GM21360 (cell line): ENCODE results near the gene PPME1.
"Not testable (repeated sequence)": the region's sequence is repeated elsewhere in the genome, so short reads cannot be mapped to it uniquely, and the experiment has no call there.

Experiments used
- ATAC-seq: cut with Tn5 transposase; IDR thresholded peaks from one replicate; pipeline ENCODE4 v1.9.1; 2021; ENCODE audit warnings: mild to moderate bottlenecking, moderate library complexity; ENCODE audit not compliant: unreplicated experiment

The PPME1 gene, protein sequence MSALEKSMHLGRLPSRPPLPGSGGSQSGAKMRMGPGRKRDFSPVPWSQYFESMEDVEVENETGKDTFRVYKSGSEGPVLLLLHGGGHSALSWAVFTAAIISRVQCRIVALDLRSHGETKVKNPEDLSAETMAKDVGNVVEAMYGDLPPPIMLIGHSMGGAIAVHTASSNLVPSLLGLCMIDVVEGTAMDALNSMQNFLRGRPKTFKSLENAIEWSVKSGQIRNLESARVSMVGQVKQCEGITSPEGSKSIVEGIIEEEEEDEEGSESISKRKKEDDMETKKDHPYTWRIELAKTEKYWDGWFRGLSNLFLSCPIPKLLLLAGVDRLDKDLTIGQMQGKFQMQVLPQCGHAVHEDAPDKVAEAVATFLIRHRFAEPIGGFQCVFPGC

DNA sequence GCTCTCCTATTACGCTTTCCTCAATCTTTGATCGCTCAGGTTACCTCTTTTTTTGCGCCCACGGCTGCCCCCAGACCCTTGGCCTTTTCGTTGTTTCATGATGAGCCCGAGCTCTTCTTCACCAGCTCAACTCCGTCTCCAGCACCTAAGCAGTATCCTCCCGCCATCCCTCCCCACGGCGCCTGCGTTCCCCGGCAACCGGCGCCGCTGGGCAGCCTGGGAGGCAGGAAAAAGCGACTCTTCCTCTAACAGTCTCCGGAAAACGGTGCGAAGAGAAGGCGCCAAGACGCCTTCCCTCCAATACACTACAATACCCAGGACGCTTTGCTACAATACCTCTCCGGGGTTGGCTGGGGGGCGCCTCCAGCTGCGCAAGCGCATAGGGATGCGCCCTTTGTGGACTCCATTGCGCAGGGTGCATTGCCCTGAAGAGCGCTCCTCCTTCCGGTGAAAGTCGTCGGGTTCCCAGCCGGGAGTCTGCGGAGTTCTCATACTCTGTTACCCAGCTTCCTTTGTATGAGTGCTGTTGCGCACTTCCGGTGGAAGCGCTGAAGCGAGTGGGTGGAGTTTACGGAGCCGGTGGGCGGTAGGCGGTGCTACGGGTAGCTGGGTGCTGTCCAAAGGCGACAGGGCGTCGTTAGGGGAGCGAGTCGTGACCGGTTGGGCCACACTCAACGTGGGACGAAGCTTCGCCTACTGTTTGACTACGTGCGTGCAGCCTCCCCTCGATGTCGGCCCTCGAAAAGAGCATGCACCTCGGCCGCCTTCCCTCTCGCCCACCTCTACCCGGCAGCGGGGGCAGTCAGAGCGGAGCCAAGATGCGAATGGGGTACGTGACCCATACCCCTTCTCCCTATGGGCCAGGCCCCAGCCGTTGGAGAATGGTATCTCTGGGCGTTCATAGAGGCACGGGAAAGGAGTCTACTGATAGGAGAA lies at the start of gene PPME1, which contains the start of gene C2CD3:
Gene PPME1, plus strand, starts transcription at position 596 of the 936 bp plus-strand sequence. Its CDS starts 133 bp downstream, at position 729.
Gene C2CD3, minus strand, starts transcription at position 309 of the 936 bp plus-strand sequence. Its CDS starts 210 bp downstream, at position 99.
- peak; percentile 93 for ATAC-seq

DNA sequence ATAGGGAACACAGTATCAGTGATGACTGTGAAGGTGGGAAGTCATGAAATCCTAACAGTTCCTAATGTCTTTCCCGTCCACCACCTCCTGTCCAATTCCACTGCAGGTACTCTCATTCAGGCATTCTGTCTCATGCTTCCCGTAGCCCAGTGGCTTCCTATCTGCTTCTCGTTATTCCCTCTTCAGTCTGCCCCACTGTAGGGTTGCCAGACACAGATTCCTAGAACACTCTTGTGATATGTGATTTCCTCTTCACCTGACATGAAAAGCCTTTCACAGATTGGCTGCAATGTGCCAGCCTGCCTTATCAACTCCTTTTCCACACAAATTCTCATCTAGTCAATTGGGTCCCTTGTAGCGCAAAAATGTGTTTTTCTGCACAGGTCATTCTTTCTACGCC lies 49.3 kb upstream of the PPME1 start:
- ATAC-seq = no peak

DNA sequence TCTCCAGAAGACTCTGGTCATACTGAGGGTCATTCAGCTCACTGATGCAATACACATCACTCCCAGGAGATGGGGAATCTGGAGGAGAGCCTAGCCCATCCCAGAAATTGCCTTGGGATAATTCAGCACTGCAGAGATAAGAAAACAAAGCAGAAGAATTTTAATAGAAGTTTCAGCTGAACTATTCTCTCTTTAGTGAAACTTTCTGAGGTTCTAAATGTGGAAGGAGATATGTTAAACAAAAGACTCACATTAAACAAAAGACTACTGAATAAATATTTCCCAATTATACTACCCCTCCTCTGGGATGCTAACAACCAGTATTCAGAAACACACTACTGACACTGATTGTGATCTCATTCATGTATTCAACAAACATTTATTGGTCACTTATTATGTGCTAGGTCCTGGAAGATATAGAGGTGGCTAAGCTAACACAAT lies 48.1 kb upstream of the PPME1 start:
- ATAC-seq = no peak

DNA sequence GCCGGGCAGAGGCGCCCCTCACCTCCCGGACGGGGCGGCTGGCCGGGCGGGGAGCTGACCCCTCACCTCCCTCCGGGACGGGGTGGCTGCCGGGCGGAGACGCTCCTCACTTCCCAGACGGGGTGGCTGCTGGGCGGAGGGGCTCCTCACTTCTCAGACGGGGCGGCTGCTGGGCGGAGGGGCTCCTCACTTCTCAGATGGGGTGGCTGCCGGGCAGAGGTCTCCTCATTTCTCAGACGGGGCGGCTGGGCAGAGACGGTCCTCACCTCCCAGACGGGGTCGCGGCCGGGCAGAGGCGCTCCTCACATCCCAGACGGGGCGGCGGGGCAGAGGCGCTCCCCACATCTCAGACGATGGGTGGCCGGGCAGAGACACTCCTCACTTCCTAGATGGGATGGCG lies 42.0 kb upstream of the PPME1 start:
- ATAC-seq = not testable (repeated sequence)

DNA sequence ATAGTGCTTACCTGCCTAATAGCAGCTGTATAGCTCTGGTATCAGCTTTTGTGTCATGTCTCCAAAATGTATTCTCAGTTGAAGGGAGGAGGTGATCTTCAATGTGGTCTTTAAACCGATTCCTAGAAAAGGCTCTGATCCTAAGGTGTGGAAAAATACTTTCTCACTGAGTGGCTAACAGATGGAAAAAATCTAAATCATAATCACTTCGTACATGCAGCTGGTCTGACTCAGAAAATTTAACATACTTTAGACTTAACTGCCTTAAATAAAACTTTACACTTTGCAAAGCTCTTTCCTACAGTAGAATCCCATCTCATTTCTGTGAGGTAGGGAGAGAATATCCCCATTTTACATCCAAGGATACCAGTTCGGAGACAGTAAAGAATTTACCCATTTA lies 38.3 kb upstream of the PPME1 start:
- no peak for ATAC-seq

DNA sequence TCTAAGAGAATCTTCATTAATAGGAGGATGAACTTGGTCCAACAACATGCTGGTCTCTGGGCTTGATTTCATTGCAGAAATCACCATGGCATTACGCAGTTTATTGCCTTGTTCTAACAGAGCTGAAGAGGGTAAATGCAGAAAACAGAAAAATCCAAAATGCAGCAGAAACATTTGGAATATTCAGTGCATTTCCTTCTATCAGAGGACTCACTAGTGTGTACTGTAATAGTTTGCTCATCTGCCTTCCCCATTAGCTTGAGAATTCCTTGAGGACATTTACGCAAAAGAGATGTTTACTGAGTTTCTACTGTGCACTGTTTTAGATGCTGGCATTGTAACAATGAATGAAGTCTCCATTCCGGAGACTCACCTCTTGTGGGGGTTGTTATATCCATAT lies 37.7 kb upstream of the PPME1 start:
- no peak for ATAC-seq

DNA sequence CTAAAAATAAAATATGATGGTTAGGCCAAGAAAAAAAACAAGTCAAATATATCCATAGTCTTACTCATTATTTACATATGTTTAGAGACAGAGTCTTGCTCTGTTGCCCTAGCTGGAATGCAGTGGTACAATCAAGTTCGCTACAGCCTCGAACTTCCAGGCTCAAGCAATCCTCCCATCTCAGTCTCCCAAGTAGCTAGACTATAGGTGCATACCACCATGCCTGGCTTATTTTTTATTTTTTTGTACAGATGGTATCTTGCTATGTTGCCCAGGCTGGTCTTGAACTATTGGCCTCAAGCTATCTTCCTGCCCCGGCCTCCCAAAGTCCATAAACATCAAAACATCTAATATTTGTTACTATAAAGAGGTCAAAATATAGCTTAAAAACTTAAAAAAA lies 36.4 kb upstream of the PPME1 start:
- no peak for ATAC-seq

DNA sequence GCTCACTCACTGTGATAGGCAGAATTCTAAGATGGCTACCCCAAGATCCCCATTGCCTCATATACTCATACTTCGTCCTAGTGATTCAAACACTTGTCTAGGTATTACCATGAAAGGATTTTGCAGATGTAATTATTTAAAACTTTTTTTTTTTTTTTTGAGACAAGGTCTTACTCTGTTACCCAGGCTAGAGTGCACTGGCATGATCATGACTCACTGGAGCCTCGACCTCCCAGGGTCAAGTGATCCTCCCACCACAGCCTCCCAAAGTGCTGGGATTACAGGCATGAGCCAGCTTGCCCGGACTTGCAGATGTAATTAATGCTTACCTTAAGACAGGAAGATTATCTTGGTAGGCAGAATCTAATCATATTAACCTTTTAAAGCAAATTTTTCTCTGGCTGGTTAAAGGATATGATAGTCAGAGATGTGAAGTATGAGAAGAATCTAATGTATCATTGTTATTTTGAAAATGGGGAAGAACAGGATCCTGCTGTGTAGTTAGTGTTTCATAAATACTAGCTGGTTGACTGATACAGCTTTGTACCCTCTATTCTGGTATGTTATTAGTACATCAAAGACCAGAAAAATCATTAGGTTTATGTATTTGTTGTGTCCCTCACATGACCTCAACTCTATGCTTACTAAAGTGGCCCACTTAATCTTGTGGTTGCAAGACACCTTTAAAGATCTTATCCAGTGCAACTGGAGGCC lies 35.8 kb upstream of the PPME1 start:
- ATAC-seq = no peak

DNA sequence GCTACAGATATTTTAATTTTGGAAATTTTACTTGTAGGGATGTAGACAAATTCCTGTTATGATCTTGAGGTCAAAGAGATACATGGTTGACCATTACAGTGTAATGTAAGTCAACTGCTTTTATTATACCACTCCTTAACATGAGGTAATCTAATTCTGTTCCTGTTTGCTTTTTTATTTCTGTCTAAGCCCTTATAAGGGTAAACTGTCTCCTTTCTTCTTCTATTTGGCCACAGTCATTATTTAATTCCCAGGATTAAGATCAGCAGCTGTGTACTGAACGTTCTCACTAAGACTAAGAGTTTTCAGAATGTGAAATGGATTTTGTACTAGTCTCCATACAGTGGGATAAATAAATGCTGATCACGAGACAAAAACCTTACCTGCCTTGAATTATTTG lies 33.1 kb upstream of the PPME1 start:
- ATAC-seq = no peak

DNA sequence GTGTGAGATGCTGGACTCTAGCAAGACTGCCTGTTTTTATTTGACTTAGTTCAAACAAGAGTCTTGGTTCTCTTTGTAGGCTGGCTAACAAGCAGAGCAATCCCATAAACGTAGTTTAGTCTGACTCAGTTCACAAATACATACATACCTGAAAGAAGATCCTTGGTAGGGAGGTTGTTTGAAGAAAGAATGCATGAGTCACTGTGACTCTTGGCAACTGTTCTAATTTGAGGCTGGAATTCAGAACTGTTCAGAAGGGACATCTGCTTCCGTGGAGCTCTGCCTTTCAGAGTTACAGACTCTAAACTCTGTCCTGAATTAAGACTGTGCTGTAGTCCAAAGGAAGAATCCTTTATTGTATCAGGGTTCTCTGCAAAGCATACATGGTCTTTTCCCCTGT lies 32.5 kb upstream of the PPME1 start:
- no peak for ATAC-seq

DNA sequence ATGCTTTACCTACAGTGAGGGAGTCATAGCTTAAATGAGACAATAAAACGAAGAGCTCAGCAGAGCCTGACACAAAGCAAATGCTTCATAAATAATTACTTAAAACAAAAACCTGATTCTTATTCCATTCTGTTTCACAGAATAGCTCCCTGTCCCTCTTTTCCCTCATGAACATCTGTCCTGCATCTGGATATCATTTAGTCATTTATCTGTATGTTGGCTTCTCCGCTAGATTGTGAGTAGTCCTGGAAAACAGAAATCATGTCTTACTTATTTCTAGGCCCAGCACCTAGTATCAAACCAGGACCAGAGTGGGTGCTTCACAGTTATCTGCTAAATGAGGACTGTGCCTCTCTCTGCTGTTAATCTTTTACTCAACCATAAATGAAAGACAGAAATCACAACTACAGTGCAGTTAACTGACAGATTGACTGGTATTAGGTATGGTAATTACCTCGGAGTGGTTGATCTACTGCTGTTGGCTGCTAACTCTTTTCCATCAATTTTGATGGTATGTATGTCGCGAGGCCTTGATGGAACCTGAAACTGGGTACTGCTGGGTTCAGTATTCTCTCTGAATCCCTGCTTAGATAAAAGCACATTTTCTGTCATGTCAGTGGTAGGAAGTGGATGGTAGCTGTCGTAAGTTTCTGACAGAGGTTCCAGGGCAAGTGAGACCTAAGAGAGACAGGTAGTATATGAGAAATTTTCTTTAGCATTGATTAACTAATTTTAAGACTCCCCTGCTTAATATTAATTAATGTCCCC lies 31.8 kb upstream of the PPME1 start:
- no peak for ATAC-seq

DNA sequence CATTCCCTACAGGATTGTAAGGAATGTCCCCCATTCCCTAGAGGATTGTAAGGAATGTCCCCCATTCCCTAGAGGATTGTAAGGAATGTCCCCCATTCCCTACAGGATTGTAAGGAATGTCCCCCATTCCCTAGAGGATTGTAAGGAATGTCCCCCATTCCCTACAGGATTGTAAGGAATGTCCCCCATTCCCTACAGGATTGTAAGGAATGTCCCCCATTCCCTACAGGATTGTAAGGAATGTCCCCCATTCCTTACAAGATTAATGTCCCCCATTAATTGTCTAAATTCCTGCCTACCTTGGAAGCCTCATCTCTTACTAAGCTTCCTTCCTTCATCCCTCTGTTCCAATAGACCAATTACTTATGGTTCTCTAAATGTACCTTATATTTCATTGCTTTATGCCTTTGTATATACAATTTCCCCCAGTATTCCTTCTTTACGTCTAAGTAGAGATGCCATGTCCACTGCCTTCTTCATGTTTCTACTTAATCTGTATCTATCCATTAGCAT lies 31.1 kb upstream of the PPME1 start:
- not testable (repeated sequence) for ATAC-seq

DNA sequence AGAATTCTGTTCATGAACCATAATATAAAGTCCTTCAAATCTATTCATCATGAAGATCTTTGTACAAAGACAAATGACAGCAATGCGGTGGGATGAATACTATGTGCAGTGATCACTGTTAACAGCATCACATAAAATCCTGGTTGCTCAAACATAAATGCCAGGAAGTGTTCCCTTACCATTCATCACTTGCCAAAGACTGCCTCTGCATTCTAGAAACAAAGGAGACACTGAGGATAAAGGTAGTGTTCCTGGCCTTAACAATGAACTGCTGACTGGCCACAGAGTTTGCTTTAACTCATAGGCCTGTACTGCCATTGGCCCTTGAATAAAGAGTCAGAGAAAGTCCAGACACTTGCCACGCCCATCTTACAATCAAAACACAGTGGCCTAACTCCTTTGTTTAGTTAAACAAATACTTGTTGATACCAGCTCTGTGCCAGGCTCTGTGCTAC lies 29.8 kb upstream of the PPME1 start:
- ATAC-seq = no peak

DNA sequence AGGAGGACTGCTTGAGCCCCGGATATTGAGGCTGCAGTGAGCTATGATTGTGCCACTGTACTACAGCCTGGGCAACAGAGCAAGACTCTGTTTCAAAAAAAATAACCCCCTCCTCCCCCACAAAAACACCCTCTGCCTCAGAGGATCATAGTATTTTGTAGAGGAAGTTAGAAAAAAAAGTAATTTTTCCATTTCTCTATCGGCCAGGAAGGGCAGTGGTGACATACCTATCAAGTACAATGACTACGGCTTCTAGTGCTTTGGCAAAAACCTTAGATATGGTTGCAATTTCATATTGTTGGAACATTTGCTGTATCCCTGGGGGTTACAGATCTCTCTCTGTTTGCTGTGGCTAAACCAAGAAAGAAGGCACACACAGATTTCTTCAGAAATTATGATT lies 29.2 kb upstream of the PPME1 start:
- no peak for ATAC-seq

DNA sequence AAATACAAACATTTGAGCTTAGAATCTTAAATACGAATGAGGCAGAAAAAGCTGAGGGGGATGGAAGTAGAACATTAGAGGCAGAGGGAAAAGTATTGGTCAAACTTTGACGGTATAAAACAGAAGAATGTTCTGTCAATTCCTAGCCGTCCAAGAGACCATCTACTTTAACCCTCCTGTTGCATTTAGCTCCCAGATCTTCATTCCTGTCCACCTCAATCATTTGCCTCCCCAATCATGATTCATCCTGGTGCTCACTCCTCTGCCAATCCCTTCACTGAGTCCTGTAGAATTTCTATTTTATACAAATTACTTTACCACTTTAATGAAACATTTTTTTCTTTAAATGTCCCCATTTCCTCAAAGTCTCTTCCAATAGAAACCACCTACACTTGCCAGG lies 28.5 kb upstream of the PPME1 start:
- no peak for ATAC-seq

DNA sequence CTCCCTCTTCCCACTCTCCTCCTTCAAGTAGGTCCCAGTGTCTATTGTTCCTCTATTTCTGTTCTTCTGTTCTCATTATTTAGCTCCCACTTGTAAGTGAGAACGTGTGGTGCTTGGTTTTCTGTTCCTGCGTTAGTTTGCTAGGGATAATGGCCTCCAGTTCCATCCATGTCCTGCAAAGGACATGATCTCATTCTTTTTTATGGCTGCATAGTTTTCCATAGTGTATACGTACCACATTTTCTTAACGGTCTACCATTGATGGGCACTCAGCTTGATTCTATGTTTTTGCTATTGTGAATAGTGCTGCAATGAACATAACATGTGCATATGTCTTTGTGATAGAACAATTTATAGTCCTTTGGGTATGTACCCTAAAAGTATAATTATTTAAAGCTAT lies 26.5 kb upstream of the PPME1 start:
- ATAC-seq = no peak

DNA sequence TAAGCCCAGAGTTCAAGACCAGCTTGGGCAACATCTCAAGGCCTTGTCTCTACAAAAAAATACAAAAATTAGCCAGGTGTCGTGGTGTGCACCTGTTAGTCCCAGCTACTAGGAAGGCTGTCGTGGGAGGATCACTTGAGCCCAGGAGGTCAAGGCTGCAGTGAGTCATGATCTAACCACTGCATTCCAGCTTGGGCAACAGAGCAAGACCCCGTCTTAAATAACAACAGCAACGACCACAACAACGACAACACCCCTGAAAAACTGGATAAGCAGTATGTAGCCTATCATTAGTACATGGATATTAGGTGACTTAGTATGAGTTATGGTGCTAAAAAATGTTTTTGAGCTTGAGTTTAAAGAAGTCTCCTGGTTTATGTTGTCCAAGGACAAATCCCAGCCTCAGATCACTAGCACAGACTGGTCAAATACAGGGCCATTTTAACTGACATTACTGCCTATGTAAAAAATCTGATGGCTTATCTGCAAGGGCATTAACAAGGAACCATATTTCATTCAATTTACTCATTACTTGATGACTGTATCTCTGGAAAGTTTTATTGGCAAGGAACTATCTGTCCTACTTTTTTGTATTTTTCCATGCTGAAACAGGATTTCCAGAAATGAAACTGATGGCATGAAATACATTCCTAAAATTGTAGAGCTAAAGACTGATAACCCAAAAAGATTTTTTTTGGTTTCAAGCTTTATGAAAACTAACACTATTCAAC lies 23.7 kb upstream of the PPME1 start:
- no peak for ATAC-seq

DNA sequence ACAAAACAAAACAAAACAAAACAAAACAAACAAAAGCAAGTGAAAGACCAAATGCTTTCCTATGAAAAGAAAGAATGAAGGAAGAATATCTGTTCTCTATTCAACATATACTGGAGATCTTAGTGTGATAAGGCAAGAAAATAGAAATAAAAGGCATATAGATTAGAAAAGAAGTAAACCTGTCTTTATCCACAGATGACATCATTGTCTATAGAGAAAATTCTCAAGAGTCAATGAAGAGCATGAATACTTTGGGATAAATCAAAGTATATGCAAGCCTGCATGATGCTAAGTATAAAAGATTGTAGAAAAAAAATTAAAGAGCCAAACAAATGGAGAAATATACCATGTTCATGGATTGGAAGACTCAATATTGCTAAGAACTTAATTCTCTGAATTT lies 17.9 kb upstream of the PPME1 start:
- no peak for ATAC-seq

DNA sequence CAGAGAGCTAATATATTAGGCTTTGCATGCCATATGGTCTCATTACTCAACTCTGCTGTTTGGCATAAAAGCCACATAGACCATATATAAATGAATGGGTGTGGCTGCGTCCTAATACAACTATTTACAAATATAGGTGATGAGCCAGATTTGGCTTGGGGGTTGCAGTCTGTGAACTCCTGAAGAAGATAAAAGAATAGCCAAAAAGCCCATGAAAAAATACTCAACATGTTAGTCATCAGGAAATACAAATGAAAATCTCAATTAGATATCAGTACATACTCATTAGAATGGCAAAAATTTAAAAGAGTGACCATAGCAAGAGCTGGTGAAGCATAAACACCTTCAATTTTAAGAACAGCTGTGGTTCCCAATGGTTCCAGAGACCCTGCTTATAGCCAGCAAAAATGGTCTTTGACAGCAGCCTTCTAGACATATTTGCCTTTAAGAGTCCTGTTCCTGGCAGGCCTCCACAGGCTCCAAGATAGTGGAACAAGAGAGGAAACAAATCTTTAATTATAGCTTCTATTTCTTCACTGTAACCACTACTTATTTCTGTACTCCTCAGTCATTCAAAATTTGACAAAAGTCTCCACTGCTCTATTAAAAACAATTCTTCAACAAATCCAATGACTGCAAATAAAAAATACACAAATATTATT lies 16.3 kb upstream of the PPME1 start:
- ATAC-seq = no peak
